PC-9 (cell line): Measurements from ENCODE around the gene E2F7. TPM values are rescaled to one million over a fixed set of nuclear protein-coding genes. Genes with fewer than 3 reads are reported as not detected.

Experiments used
- BruUV-seq: library from RNA; stranded (reverse); fragments of 400-500 nt; replicated peaks from 2 replicates; lab custom pipeline; 2021; lab: Mats Ljungman, UMichigan
- CTCF ChIA-PET: fragments of 300-600 bp; sonication (Branson Sonifier 250); formaldehyde crosslinking; loops from one replicate; lab custom pipeline; 2022; ENCODE audit warnings: antibody characterized with exemption; lab: Charles Lee
- POLR2A ChIA-PET: fragments of 300-600 bp; sonication (Branson Sonifier 250); formaldehyde crosslinking; loops from one replicate; lab custom pipeline; 2022; ENCODE audit warnings: antibody characterized with exemption; ENCODE audit not compliant: unreplicated experiment; lab: Charles Lee
- DNase-seq, 2 experiments: peaks; one replicate each; pipeline versions ENCODE4 v3.0.0 to v3.0.0-alpha.2; 2015 to 2022; ENCODE audit warnings: mixed read lengths in 1 of 2
- H2AFZ ChIP-seq: fragments of 200-600 bp; sonication (generic); 2 replicates; pipeline ENCODE4 v1.8.1; 2017; ENCODE audit warnings: antibody characterized with exemption
- H3F3A ChIP-seq: fragments of 200-600 bp; sonication (generic); 2 replicates; pipeline ENCODE4 v1.8.1; 2017; ENCODE audit warnings: antibody characterized with exemption, mild to moderate bottlenecking, low read depth; ENCODE audit not compliant: insufficient read depth
- H3K27ac ChIP-seq: fragments of 200-600 bp; sonication (generic); 2 replicates; pipeline ENCODE4 v1.6.1; 2016; ENCODE audit warnings: mixed run types
- H3K27me3 ChIP-seq: fragments of 200-600 bp; sonication (generic); 2 replicates; pipeline ENCODE4 v1.6.1; 2016; ENCODE audit warnings: low read depth, mixed run types; ENCODE audit not compliant: insufficient read depth
- H3K36me3 ChIP-seq: fragments of 200-600 bp; sonication (generic); 2 replicates; pipeline ENCODE4 v1.6.1; 2016; ENCODE audit warnings: low read depth, mixed run types
- H3K4me1 ChIP-seq: fragments of 200-600 bp; sonication (generic); replicated peaks from 2 replicates; pipeline ENCODE4 v1.6.1; 2016; ENCODE audit warnings: mixed run types; ENCODE audit not compliant: insufficient read depth
- H3K4me2 ChIP-seq: fragments of 200-600 bp; sonication (generic); 2 replicates; pipeline ENCODE4 v1.6.1; 2017; ENCODE audit warnings: mixed run types
- H3K4me3 ChIP-seq: fragments of 200-600 bp; sonication (generic); 2 replicates; pipeline ENCODE4 v1.6.1; 2016; ENCODE audit warnings: mixed run types
- H3K79me2 ChIP-seq: fragments of 200-600 bp; sonication (generic); 2 replicates; pipeline ENCODE4 v1.6.1; 2017; ENCODE audit warnings: low read depth, mixed run types
- H3K9me2 ChIP-seq: fragments of 200-600 bp; sonication (generic); 2 replicates; pipeline ENCODE4 v1.8.1; 2017; ENCODE audit warnings: mild to moderate bottlenecking; ENCODE audit not compliant: insufficient read depth
- H3K9me3 ChIP-seq: fragments of 200-600 bp; sonication (generic); 2 replicates; pipeline ENCODE4 v1.8.1; 2016; ENCODE audit warnings: low read depth; ENCODE audit not compliant: insufficient read depth
- H4K20me1 ChIP-seq: fragments of 200-600 bp; sonication (generic); 2 replicates; pipeline ENCODE4 v1.8.1; 2017; ENCODE audit not compliant: insufficient read depth
- CTCF ChIP-seq: fragments of 200-600 bp; sonication (generic); conservative IDR thresholded peaks from 2 replicates; pipeline ENCODE4 v1.6.1; 2017; ENCODE audit warnings: mixed run types, antibody characterized with exemption, mild to moderate bottlenecking, moderate library complexity
- EZH2 ChIP-seq: fragments of 200-600 bp; sonication (generic); IDR thresholded peaks from 2 replicates; pipeline ENCODE4 v1.8.0; 2017; ENCODE audit warnings: antibody characterized with exemption, low read depth
- intact Hi-C: fragments of 100-400 bp; cut with micrococcal nuclease; formaldehyde crosslinking; loops from one replicate; pipeline ENCODE4 v1.10.0; 2022; ENCODE audit not compliant: unreplicated experiment
- total RNA-seq: library from RNA; stranded (reverse); gene quantifications from 2 replicates; pipeline ENCODE4 v1.2.3, GENCODE V29; 2021

Gene E2F7
- total RNA-seq, 1 experiment from 2014 or later = 14.6 TPM

DNA sequence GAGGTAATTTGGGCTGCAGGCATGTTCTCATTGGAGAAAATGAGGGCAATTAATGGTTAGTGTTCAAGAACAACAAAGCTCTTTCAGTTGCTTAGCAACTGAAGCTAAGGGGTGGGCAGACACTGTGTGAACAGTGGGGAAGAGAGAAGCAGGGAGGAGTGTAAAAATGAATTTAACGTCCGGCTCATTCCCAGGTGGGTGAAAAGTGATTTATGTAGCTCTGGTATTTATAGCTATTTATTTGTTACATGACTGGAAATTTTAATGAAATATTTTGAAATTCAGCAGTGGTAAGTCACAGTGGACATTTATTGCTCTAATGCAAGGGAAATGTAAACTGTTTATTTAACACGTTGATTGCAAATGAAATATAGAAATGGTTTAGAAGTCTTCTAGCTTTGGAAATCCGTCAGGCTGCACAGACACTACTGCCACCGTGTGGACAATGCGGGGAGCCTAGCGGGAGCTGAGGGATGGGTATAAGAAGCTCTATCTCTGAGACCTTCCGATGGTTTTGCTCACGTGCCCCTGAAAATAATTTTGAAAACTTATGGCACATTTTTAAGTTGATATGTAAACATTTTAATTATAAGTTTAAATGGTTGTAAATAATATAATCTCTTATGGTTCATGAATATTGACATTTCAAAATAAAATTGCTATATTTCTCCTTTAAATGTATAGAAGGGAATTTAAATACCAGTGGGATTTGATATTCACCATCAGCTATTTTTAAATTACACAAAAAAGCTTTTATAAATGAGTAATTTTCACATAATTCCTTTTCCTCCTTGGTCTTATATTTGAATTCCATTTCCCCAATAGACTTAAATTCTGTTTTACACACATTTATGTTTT lies 54.4 kb downstream of the E2F7 start:
- no TSS peak for BruUV-seq

GRCh38 chr12:77007476-77007875 lies 57.9 kb downstream of the E2F7 start:
- Histone ChIP-seq H3K4me2 (no peak overlapping the region), H3K9me2 (no peaks in the 10 kb centered on the region), H3K36me3 (no peaks in the 10 kb centered on the region), H3K9me3 (no peaks in the 10 kb centered on the region), H3K4me1 (no peaks in the 10 kb centered on the region), H3K27ac (no peak overlapping the region), H3F3A (no peaks in the 10 kb centered on the region), H4K20me1 (no peaks in the 10 kb centered on the region), H3K27me3 (peaks cover 3% of the 10 kb centered on the region; the same call in 1 of the 2 replicates), H2AFZ (no peak overlapping the region), H3K79me2 (no peaks in the 10 kb centered on the region), H3K4me3 (no peak overlapping the region)
- DNase-seq = no peak
- CTCF ChIA-PET = no interaction called here
- no TSS peak for BruUV-seq
- TF ChIP-seq EZH2 = no peak
- POLR2A ChIA-PET = no interaction called here
- intact Hi-C loops = no loop called here

More for the DNA sequence above, 54.4 kb downstream of the E2F7 start:
- TF ChIP-seq EZH2 = no peak
- peak; percentile 87 for TF ChIP-seq CTCF
- H3K4me1 ChIP-seq = no peaks in the 10 kb centered on the region
- no peaks in the 10 kb centered on the region for H3K36me3 ChIP-seq
- no peaks in the 10 kb centered on the region for H3F3A ChIP-seq
- H2AFZ ChIP-seq = no peak overlapping the region
- no peaks in the 10 kb centered on the region for H3K79me2 ChIP-seq
- no peaks in the 10 kb centered on the region for H4K20me1 ChIP-seq
- no peaks in the 10 kb centered on the region for H3K9me3 ChIP-seq
- ChIA-PET POLR2A (interaction anchor here (0.6 kb wide), 2 partner anchors 175 to 332 kb away, joined by 5 to 8 read pairs; no protein-coding TSS in a partner anchor), CTCF (interaction anchor here (0.5 to 1.3 kb wide), 9 partner anchors 10 to 423 kb away, joined by 3 to 10 read pairs (median 3); no protein-coding TSS in a partner anchor)
- peak; percentile 41 to 62 for DNase-seq
- H3K4me3 ChIP-seq = no peak overlapping the region
- H3K27me3 ChIP-seq = no peaks in the 10 kb centered on the region
- intact Hi-C loops = loop anchor here (1.0 to 5.0 kb wide), 3 partner anchors 59 to 390 kb away; no protein-coding TSS in a partner anchor
- H3K27ac ChIP-seq = no peak overlapping the region
- H3K4me2 ChIP-seq = no peak overlapping the region
- no peaks in the 10 kb centered on the region for H3K9me2 ChIP-seq

- POLR2A ChIA-PET = no interaction called here
- BruUV-seq = no TSS peak
- no peak for TF ChIP-seq EZH2
- no peak for TF ChIP-seq CTCF
Measured at GRCh38 chr12:77005611-77006098, 59.7 kb downstream of the E2F7 start.

More at GRCh38 chr12:77005611-77006098, 59.7 kb downstream of the E2F7 start:
- CTCF ChIA-PET = no interaction called here
- Histone ChIP-seq H3K36me3 (no peaks in the 10 kb centered on the region), H3F3A (no peaks in the 10 kb centered on the region), H3K9me3 (no peaks in the 10 kb centered on the region), H3K79me2 (no peaks in the 10 kb centered on the region), H3K4me1 (no peaks in the 10 kb centered on the region), H3K27me3 (peaks cover 3% of the 10 kb centered on the region; the same call in 1 of the 2 replicates), H3K27ac (no peak overlapping the region), H3K4me3 (no peak overlapping the region), H3K4me2 (no peak overlapping the region), H3K9me2 (no peaks in the 10 kb centered on the region), H4K20me1 (no peaks in the 10 kb centered on the region), H2AFZ (no peak overlapping the region)
- intact Hi-C loops = no loop called here
- DNase-seq = no peak
